Measurements from ENCODE around the gene ENOX2.

- TF ChIP-seq POLR2A (IDR thresholded peaks at IDR 0.05): no peak
- no peak for TF ChIP-seq CTCF (IDR thresholded peaks at IDR 0.05)
Observed at GRCh38 chrX:130649738-130650137, 253.3 kb downstream of the ENOX2 start.

Data from tibial nerve (tissue), 3 donors.